Glomerular visceral epithelial cell (primary cell): ENCODE results near the gene VSIG8.

Source experiments
- DNase-seq: peaks from one replicate; pipeline ENCODE4 v3.0.0-alpha.2; 2016; ENCODE audit errors: extremely low spot score

VSIG8 gene

GRCh38 chr1:159883134-159883533 is 20.7 kb upstream of the VSIG8 start:
- DNase-seq, result no peak

- peak; percentile 32 for DNase-seq
Observed at GRCh38 chr1:159882527-159882862, 20.0 kb upstream of the VSIG8 start.

GRCh38 chr1:159881622-159882526 is 19.4 kb upstream of the VSIG8 start:
- DNase-seq, result peak; percentile 100

- no peak for DNase-seq
Observed at GRCh38 chr1:159880430-159880829, 18.0 kb upstream of the VSIG8 start.

GRCh38 chr1:159879977-159880376 is 17.5 kb upstream of the VSIG8 start:
- DNase-seq, result peak; percentile 45

GRCh38 chr1:159879136-159879535 is 16.7 kb upstream of the VSIG8 start:
- DNase-seq, result no peak

- DNase-seq, result no peak
Observed at GRCh38 chr1:159877695-159878444, 15.4 kb upstream of the VSIG8 start.

GRCh38 chr1:159873530-159874143 is 11.2 kb upstream of the VSIG8 start:
- no peak for DNase-seq

GRCh38 chr1:159872891-159873290 is 10.4 kb upstream of the VSIG8 start:
- DNase-seq, result no peak

GRCh38 chr1:159870704-159871103 is 8.2 kb upstream of the VSIG8 start:
- no peak for DNase-seq

- no peak for DNase-seq
Observed at GRCh38 chr1:159869607-159870006, 7.2 kb upstream of the VSIG8 start.

GRCh38 chr1:159869173-159869572 is 6.7 kb upstream of the VSIG8 start:
- DNase-seq, result peak; percentile 88

GRCh38 chr1:159868766-159869165 is 6.3 kb upstream of the VSIG8 start:
- DNase-seq, result no peak

GRCh38 chr1:159867664-159868026 is 5.2 kb upstream of the VSIG8 start:
- peak; percentile 56 for DNase-seq

- DNase-seq, result no peak
Observed at GRCh38 chr1:159866905-159867663, 4.6 kb upstream of the VSIG8 start.

- no peak for DNase-seq
Observed at GRCh38 chr1:159866066-159866465, 3.6 kb upstream of the VSIG8 start.

- DNase-seq, result no peak
Observed at GRCh38 chr1:159864262-159864661, 1.8 kb upstream of the VSIG8 start.

GRCh38 chr1:159862031-159862430 is 426 bp downstream of the VSIG8 start:
- DNase-seq, result no peak

- no peak for DNase-seq
Observed at GRCh38 chr1:159861218-159861617, 1.2 kb downstream of the VSIG8 start.

GRCh38 chr1:159860456-159860855 is 2.0 kb downstream of the VSIG8 start:
- no peak for DNase-seq

GRCh38 chr1:159859767-159860322 is 2.6 kb downstream of the VSIG8 start:
- DNase-seq, result no peak

GRCh38 chr1:159857889-159858288 is 4.6 kb downstream of the VSIG8 start:
- no peak for DNase-seq
